Stimulated activated CD4-positive, alpha-beta T cell treated with anti-CD3 and anti-CD28 coated beads, Interleukin-2, amount 100 ng/mL, for 24 hours (primary cell): Measurements from ENCODE around the gene TRPM4.
"Not testable (repeated sequence)": the region's sequence is repeated elsewhere in the genome, so short reads cannot be mapped to it uniquely, and the experiment has no call there.

Experiments
- DNase-seq, 2 donors: peaks; one replicate each; pipeline ENCODE4 v3.0.0-alpha.2; 2020

Gene TRPM4

DNA sequence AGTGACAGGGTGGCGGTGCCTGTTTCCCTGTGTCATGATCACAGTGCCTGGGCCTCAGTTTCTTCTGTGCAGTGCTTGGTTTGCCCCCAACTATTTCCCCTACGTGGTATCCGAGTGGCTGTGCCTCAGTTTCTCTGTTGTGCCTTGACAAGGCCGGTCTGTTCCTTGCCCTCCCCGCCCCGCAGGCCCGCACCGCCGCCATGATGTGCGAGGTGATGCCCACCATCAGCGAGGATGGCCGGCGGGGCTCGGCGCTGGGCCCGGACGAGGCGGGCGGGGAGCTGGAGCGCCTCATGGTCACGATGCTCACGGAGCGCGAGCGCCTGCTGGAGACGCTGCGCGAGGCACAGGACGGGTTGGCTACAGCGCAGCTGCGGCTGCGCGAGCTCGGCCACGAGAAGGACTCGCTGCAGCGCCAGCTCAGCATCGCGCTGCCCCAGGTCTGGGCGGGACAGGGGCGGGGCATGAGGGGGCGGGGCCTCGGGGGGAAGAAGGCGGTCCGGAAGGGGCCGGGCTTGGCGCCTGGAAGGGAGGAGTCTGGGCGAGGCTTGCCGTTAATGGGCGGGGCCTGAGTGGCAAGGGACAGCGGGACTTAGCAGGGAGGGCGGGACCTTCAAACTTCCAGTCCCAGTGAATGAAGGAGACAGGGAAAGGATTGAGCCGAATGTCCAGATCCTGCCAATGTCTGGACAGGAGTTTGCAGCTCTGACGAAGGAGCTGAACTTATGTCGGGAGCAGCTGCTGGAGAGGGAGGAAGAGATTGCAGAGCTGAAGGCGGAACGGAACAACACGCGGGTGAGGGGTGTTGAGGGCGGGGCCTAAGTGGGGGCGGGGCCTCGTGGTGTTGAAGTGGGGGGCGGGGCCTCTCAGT is 29.7 kb upstream of the TRPM4 start:
- DNase-seq = peak; percentile 94 to 95

DNA sequence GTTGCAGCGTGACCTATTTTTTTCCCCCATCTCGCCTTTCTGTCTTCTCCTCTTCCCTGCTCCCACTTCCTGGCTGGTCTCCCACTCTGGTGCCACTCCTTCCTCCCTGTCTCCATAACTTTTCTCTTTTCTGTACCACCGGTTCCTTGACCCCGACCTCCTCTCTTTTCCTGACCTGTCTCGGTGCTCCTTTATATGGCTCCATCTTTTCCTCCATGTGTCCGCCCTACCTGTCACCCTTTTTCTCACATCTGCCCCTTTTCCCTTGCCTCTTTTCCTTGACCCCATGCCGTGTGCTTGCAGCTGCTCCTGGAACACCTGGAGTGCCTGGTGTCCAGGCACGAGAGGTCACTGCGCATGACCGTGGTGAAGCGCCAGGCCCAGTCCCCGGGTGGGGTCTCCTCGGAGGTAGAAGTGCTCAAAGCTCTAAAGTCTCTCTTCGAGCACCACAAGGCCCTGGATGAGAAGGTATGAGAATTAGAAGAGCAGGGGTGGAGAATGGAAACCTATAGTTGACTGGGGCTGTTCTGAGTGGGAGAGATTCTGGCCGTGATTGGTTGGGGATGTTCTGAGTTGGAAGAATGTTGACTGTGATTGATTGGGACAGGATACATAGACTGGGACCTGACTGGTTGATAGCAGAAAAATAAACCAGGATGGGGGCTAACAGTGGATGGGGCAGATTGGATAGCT is 28.9 kb upstream of the TRPM4 start:
- DNase-seq = no peak

DNA sequence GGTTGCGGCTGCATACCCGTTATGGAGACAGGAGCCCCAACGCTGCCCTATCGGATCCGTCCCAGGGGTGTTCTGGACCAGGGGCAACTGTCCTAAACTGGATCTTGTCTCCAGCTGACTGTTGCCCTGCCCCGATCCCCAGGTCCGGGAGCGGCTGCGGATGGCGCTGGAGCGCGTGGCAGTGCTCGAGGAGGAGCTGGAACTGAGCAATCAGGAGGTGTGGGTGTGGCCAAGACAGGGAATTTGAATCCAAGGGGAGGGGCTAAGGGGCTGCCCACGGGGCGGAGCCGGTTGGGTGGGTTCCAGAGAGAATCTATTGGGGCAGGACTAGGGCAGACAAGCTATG is 28.4 kb upstream of the TRPM4 start:
- DNase-seq = no peak

DNA sequence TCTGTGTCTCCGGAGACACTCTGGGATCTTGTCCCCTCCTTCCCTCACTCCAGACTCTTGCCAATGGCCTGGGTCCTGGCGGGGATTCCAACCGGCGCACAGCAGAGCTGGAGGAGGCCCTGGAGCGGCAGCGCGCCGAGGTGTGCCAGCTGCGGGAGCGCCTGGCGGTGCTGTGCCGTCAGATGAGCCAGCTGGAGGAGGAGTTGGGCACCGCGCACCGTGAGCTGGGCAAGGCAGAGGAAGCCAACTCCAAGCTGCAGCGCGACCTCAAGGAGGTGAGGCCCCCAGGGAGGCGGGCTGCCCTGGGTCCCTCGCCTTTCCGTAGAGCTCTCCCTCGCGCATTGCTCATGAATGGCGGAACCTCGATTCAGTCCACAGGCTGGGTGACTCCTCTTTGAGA is 27.3 kb upstream of the TRPM4 start:
- no peak for DNase-seq

DNA sequence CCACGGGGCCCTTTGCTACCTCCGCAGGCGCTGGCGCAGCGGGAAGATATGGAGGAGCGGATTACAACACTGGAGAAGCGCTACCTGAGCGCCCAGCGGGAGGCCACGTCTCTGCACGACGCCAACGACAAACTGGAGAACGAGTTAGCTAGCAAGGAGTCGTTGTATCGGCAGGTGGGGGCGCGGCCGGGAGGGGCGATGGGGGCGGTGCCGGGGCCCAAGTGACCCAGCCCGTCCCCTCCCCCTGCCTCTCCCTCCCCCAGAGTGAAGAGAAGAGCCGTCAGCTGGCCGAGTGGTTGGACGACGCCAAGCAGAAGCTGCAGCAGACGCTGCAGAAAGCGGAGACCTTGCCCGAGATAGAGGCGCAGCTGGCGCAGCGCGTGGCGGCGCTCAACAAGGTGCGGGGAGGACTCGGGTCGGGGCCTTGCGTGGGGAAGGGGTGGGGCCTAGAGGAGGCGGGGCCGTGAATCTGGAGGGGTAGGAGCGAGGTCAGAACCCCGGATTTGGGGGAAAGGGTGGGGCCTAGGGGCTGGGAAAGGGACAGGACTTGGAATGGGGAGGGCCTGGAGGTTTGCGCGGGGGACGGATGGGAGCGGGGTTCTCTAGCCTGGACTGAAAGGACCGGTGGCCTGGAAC is 24.5 kb upstream of the TRPM4 start:
- peak in 1 of 2 donors; percentile 39 for DNase-seq

DNA sequence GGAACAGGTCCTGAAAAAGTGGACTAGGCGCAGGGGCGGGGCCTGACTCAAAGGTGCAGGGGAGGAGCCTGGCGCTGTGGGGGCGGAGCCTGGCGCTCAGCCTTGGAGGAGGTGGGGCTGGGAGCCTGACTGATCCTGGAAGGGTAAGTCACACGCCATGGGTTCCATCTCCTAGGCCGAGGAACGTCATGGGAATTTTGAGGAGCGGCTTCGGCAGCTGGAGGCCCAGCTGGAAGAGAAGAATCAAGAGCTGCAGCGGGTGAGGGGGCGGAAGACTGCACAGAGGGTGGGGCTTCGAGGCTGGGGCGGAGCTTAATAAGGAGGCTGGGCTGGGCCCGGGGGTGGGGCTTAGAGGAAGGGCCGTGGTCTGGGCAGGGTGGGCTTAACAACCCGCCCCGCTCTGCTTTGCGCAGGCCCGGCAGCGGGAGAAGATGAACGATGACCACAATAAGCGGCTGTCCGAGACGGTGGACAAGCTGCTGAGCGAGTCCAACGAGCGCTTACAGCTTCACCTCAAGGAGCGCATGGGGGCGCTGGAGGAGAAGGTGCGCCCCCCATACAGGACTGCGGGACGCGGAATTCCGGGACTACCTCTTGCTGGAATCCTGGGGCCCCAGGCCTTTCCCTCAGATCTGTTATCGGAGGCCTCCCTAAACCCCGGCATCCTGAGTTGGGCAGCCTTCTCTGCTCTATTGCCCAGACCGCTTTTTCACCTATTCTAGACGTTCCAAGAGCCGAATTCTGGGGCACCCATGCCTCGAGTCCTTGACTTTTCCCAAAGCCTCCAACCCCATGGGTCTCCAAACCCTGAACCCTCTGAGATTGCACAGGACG is 23.8 kb upstream of the TRPM4 start:
- DNase-seq = peak; percentile 57 to 69

DNA sequence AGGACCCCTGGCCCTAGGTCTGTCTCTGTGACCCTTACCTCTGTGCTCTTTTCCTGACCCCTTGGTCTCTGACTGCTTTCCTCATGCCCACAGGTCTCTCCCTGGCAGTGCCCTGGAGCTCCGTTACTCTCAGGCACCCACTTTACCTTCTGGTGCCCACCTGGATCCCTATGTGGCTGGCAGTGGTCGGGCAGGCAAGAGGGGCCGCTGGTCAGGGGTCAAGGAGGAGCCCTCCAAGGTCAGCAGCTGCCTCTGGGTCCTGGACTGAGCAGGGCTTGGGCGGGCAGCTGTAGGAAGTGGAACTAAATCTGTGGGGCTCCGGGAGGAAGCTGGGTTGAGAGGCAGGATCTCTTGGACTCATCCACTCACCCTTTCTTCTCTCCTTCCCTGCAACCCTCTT is 21.9 kb upstream of the TRPM4 start:
- DNase-seq = no peak

DNA sequence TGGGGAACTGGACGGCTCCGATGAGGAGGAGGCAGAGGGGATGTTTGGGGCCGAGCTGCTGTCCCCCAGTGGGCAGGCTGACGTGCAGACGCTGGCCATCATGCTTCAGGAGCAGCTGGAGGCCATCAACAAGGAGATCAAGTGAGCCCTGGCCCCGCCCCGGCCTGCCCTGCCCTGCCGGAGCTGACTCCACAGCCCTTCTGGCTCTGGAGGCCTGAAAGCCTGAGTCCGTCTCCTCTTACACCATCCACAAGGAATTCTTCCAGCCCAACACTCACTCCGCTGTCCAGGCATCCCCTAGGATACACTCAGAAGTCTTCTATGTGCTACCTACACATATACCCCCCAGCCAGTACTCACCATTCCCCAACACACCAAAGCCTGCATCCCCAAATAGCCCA is 20.8 kb upstream of the TRPM4 start:
- no peak for DNase-seq

DNA sequence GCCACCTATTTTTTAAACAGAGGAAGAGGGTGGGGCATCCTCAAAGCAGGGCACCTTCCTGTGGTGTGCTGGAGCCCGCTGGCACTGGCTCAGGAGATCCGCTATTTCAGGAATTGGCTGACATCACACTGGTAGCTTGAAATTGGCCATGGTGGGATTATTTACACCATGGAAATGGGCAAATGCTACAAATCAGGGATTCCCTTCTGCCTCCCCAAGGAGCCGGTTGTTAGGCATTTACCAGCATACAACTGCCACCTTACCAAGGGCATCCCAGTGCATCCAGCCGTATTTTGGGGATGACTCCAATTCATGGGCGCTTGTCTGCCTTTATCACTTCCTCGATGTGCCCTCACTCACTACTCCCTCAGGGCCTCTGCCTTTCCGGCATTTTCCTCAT is 16.6 kb upstream of the TRPM4 start:
- no peak for DNase-seq

DNA sequence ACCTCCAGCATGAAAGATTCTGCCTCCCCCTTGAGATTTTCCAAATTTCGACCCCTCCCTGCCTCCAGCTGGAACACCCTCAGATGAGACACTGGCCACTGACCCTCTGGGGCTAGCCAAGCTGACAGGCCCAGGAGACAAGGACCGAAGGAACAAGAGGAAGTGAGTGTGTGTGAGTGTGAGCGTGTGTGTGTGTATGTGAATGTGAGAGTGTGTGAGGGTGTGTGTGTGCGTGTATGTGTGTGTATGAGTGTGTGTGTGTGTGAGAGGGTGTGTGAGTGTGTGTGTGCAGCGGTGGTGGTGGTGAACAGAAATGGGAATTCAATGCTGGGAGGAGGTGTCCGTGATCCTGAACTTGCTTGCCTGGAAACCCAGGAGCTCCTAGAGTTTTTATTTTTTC is 16.2 kb upstream of the TRPM4 start:
- DNase-seq = no peak

DNA sequence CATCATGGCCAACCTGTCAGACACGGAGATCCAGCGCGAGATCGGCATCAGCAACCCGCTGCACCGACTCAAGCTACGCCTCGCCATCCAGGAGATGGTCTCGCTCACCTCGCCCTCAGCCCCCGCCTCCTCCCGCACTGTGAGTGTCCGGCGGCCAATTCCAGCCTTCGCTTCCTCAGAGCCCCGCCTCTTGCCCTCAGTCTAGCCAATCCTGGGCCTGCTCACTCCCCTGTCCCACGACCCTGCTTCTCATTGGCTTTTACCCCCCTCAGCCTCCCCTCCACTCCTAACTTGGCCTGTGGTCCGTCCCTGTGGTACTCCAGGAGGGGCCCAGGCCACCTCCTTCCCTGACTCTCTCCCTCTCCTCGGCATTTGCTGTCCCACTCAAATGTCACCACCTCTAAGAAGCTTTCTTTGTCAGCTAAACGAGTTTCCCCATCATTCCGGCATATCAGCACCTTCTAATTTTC is 14.7 kb upstream of the TRPM4 start:
- DNase-seq = peak; percentile 73 to 79

DNA sequence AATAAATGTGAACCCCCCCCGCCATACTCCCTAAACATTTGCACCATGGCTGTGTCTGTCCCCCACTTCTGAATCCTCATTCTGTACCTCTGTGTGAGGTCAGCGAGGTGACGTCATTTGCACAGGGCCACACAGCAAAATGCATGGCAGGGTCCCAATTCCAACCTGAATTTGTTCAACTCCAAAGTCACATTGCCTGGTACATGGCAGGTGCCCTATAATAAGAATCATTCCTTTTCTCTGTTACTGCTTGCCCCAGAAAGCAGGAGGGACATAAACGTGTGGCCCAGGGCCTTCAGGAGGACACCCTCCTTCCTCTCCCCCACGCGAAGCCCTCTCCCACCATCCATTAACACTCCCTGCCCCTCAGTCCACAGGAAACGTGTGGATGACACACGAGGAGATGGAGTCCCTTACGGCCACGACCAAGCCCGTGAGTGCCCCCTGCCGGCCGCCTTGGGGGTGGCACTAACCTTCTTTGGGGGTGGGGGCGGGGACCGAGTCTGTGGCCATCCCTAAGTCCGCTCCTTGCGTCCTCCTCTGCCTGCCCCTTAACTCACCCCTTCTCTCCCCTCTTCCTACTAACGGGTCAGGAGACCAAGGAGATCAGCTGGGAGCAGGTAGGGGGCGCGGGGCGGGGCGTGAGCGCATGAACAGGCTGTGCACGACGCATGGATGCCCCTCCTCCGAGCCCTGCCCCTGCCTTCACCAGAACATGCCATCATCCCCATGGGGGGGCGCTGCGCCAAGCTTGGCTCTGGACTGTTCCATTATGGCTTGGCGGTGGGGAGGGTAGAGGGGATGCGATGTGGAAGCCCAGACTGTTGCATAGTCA is 11.8 kb upstream of the TRPM4 start:
- DNase-seq = peak; percentile 87 to 88

DNA sequence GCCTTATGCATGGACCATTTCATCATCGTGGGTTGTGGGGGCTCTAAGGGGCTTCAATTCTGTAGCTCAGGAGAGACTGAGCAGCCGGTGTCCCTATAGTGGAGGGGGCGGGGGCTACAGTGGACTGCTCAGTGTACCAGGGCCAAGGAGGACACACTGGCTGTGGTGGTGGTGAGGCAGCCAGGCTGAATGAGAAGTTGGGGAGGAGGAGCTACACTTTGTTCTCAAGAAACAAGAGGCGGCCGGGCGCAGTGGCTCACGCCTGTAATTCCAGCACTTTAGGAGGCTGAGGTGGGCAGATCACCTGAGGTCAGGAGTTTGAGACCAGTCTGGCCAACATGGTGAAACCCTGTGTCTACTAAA is 11.2 kb upstream of the TRPM4 start:
- not testable (repeated sequence) for DNase-seq

DNA sequence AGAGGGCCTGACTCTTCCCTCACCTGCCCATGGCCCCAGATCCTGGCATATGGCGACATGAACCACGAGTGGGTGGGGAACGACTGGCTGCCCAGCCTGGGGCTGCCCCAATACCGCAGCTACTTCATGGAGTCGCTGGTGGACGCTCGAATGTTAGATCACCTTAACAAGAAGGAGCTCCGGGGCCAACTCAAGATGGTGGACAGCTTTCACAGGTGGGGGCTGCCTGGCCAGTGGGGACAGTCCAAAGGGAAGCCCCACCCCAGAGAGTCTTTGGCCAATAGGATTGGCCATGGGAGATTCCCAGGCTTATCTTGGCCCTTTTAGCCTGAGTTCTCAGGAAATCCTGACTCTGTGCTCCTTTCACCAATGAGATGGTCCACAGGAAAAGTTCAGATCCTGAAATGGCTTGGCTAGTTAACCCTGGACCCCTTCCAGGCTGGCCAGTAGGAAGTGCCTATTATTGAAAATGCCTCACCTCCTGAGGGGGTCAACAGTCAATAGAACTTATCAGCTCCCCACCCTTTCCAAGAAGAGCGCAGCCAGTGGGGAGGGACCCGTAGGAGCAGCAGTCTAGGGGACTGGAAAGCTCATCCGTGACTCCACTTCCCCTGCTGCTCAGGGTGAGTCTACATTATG is 9.4 kb upstream of the TRPM4 start:
- no peak for DNase-seq

DNA sequence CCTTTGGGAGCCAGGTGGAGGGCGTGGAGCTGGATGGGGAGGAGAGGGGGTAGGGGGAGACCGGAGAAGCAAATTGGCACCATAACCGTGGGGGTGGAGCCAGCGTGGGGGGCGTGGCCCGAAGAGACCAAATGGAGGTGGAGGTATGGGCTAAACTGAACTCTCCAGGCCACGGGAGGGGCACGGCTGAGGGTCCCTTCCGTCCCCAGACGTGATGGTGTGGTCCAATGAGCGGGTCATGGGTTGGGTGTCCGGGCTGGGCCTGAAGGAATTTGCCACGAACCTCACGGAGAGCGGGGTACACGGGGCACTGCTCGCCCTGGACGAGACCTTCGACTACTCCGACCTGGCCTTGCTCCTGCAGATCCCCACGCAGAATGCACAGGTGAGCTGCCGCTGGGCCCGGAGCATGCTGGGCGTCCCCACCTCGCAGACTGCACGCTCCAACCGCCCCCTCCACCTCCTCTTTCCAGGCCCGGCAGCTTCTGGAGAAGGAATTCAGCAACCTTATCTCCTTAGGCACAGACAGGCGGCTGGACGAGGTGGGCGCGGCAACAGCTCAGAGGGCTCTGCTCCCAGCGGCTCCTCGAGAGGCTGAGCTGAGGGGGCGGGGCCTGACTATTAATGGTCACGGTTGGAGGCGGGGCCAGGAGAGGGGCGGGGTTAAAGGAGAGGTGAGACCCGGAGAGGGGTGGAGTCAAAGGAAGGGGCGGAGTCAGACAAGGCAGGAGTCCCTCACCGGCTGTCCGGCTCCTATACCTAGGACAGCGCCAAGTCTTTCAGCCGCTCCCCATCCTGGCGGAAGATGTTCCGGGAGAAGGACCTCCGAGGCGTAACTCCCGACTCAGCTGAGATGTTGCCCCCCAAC is 8.6 kb upstream of the TRPM4 start:
- DNase-seq = peak; percentile 85 to 90

DNA sequence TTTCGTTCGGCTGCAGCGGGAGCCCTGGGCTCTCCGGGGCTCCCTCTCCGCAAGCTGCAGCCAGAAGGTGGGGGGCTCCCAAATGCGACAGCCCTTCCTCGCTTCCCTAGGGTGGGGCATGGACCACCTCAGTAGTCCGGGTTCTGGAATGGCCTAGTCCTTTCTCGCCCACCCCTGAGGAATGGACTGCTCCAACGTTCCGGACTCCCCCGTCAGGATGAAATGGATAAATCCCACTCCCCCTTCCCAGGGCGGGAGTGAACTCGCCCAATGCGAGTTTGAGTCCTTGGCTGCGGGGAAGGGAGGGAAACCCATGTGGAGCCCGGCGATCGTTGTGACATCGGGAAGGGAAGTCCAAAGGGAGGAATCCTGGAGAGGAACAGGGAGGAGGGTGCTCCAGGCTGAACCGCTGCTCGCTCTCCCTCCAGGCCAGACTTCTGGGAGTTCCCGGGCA is 7.9 kb upstream of the TRPM4 start:
- no peak for DNase-seq

DNA sequence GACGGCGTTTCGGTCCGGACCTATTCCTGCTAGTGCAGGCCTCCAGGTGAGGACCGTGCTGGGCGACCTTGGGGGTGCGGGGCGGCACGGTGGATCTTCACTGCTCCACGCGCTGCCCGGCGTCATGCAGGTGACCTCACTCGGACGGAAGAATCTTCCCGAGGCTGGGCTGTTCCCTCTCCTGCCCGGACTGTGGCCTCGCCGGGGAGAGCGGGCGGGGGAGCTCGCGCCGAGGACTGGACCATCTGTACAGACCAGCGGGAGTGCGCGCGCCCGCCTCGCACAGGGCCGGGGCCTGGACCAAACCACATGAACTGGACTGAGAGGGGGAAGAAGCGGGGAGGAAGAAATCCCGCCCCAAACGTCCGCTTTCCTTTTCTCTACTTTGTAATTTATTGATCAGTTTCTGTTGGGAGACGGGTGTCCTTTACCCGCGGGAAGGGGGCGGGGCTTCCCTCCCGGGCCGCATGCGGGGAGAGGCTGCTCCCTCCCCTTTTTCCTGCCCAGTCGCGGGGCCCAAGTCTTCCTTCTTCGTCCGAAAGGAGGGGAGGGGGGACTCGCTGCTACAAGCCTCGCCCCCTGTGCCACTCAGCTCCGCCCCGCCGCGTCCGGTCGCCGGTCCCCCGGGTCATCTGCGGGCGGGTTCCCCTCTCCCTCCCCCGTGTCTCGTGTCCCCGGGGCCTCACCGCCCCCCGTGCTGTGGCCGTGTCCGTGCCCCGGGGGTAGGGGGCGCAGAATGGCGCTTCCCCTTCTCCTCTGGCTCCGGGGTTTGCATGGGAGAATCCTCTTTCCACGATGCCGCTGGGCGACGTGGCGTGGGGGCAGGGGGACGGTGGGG is 7.3 kb upstream of the TRPM4 start:
- peak; percentile 37 to 63 for DNase-seq

DNA sequence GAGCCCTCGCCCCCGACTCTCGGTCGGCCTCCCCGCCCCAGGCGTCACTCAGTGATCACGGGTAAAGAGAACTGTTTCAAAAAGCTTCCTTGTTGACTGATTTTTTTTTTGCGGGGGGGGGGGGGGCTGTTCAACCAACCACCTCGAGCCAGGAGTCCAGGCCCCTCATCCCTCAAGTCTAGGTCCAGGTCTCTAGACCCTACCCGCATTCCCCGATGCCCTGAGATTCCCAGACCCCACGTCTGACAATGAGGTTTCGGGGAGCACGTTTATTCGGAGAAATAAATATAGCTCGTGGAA is 6.7 kb upstream of the TRPM4 start:
- no peak for DNase-seq

DNA sequence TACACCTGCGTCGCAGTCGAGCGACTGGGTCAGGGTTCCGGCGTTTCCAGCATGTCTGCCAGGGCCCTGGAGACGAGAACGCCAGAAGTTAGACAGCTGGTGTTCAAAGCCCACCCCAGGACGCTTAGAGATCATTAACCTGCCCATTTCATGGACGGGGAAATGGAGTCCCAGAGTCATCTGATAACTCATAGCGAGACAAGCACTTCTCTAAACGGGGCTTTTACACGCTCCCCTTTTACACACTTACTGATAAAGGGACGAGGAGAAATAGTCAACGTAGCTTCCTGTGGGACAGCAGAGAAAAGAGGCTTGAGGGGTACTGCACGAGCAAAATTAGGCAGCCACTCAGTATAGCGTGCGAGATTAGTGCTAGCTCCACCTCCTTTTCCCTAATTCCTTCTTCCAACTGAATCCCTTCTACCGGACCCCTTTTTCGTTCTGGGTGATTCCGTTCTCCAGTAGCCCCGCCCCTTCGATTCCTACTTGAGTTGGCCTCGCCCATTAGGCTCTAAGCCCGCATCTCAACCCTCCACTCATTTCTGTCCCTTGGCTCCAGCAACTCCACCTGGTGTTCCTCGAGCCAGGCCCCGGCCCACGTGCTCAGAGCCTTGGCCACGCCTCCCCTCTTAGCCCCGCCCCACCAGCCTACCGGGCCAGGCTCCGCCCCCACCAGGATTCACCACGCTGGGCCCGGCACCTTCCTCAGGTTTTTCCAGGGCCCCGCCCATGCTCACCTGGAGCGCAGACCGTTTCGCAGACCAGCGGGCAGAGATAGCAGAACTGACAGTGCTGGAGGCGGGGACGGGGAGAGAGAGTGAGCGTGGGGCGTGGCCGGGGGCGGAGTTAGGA is 6.1 kb upstream of the TRPM4 start:
- peak; percentile 44 to 59 for DNase-seq
